CD14-positive monocyte (primary cell): ENCODE results near the gene RPL18. TPM values are rescaled to one million over a fixed set of nuclear protein-coding genes. Genes with fewer than 3 reads are reported as not detected.

Experiments used
- DNase-seq, 3 donors: peaks; one replicate each; pipeline ENCODE4 v3.0.0-alpha.2; 2011 to 2022
- H2AFZ ChIP-seq: 2 replicates; pipeline ENCODE4 v1.6.0; 2012; ENCODE audit warnings: mild to moderate bottlenecking, low read depth, low read length, inconsistent platforms; ENCODE audit not compliant: insufficient read depth, poor library complexity, severe bottlenecking
- H3K27ac ChIP-seq, 2 donors: 1 replicate in 1 of 2; 2 replicates in 1 of 2; pipeline ENCODE4 v1.5.1; 2012 to 2013; ENCODE audit warnings: low read length in 2 of 2, control low read depth in 1 of 2, inconsistent platforms in 1 of 2, low read depth in 1 of 2, mild to moderate bottlenecking in 1 of 2
- H3K27me3 ChIP-seq, 2 donors: one replicate each; pipeline versions ENCODE4 v1.6.0 to v1.6.1; 2011 to 2013; ENCODE audit warnings: low read length in 2 of 2; ENCODE audit not compliant: control insufficient read depth in 2 of 2, insufficient read depth in 2 of 2
- H3K36me3 ChIP-seq, 2 donors: replicated peaks in 1 of 2; 1 replicate in 1 of 2; 2 replicates in 1 of 2; pipeline versions ENCODE4 v1.5.1 to v1.6.1; 2012 to 2013; ENCODE audit warnings: low read length in 2 of 2, control low read depth in 1 of 2, inconsistent platforms in 1 of 2, mild to moderate bottlenecking in 1 of 2; ENCODE audit not compliant: insufficient read depth in 2 of 2, control insufficient read depth in 1 of 2
- H3K4me1 ChIP-seq, 2 donors: 1 replicate in 1 of 2; 2 replicates in 1 of 2; pipeline versions ENCODE4 v1.5.1 to v1.6.1; 2012 to 2013; ENCODE audit warnings: low read length in 2 of 2, control low read depth in 1 of 2, inconsistent platforms in 1 of 2, mild to moderate bottlenecking in 1 of 2, moderate library complexity in 1 of 2; ENCODE audit not compliant: insufficient read depth in 2 of 2, control insufficient read depth in 1 of 2
- H3K4me2 ChIP-seq: replicated peaks from 2 replicates; pipeline ENCODE3; 2012; ENCODE audit warnings: low read length, moderate library complexity, mild to moderate bottlenecking; ENCODE audit not compliant: poor library complexity, severe bottlenecking; ENCODE audit errors: extremely low read depth
- H3K4me3 ChIP-seq, 3 experiments: fragments of 200-600 bp in 1 of 3; sonication (generic) in 1 of 3; replicated peaks in 1 of 3; 1 replicate in 2 of 3; 2 replicates in 1 of 3; pipeline ENCODE4 v1.5.1; 2011 to 2013; ENCODE audit warnings: low read length in 3 of 3, mild to moderate bottlenecking in 3 of 3, control low read depth in 2 of 3, low read depth in 2 of 3, inconsistent platforms in 1 of 3, moderate library complexity in 1 of 3
- H3K79me2 ChIP-seq: 2 replicates; pipeline ENCODE4 v1.6.0; 2012; ENCODE audit warnings: mild to moderate bottlenecking, control low read depth, inconsistent platforms, low read length, moderate library complexity; ENCODE audit not compliant: insufficient read depth
- H3K9ac ChIP-seq: 2 replicates; pipeline ENCODE4 v1.6.0; 2017; ENCODE audit warnings: low read length, mild to moderate bottlenecking; ENCODE audit not compliant: insufficient read depth, poor library complexity, severe bottlenecking
- H3K9me3 ChIP-seq, 2 donors: replicated peaks in 1 of 2; 1 replicate in 1 of 2; 2 replicates in 1 of 2; pipeline versions ENCODE4 v1.5.1 to v1.6.1; 2012 to 2013; ENCODE audit warnings: low read length in 2 of 2, control low read depth in 1 of 2; ENCODE audit not compliant: control insufficient read depth in 1 of 2, insufficient read depth in 1 of 2
- H4K20me1 ChIP-seq: 2 replicates; pipeline ENCODE4 v1.6.0; 2012; ENCODE audit warnings: mild to moderate bottlenecking, low read length, control low read depth, moderate library complexity; ENCODE audit not compliant: insufficient read depth
- H3K27ac Mint-ChIP-seq, 7 donors: one replicate each; pipeline ENCODE4 v1.8.0; 2020; ENCODE audit warnings: mild to moderate bottlenecking in 7 of 7, mixed read lengths in 7 of 7, moderate library complexity in 6 of 7, inconsistent platforms in 2 of 7
- H3K27me3 Mint-ChIP-seq, 3 donors: one replicate each; pipeline ENCODE4 v1.8.0; 2021 to 2022; ENCODE audit warnings: low read depth in 3 of 3, mild to moderate bottlenecking in 3 of 3, mixed read lengths in 3 of 3, moderate library complexity in 3 of 3, inconsistent platforms in 1 of 3
- H3K36me3 Mint-ChIP-seq, 2 donors: one replicate each; pipeline ENCODE4 v1.8.0; 2020; ENCODE audit warnings: mixed read lengths in 2 of 2, inconsistent platforms in 1 of 2, mild to moderate bottlenecking in 1 of 2
- H3K4me1 Mint-ChIP-seq: one replicate; pipeline ENCODE4 v1.8.0; 2020; ENCODE audit warnings: mild to moderate bottlenecking, mixed read lengths
- H3K4me3 Mint-ChIP-seq, 2 donors: one replicate each; pipeline ENCODE4 v1.8.0; 2020; ENCODE audit warnings: mild to moderate bottlenecking in 2 of 2, mixed read lengths in 2 of 2, moderate library complexity in 1 of 2
- H3K9me3 Mint-ChIP-seq, 7 donors: one replicate each; pipeline ENCODE4 v1.8.0; 2020 to 2022; ENCODE audit warnings: mixed read lengths in 7 of 7, mild to moderate bottlenecking in 6 of 7, moderate library complexity in 6 of 7, inconsistent platforms in 2 of 7
- WGBS: methylation state at CpG from one replicate; pipeline ENCODE4 v1.1.5; 2013; ENCODE audit warnings: missing lambda C conversion rate; ENCODE audit not compliant: insufficient coverage; 5-methylcytosine and 5-hydroxymethylcytosine counted together
- intact Hi-C, 2 donors: fragments of 100-400 bp; cut with micrococcal nuclease; formaldehyde crosslinking; loops; one replicate each; pipeline versions ENCODE4 v1.15.0 to v1.15.1; 2023
- polyA plus RNA-seq, 3 donors: library from polyadenylated mRNA; depleted of rRNA in 1 of 3; unstranded in 2 of 3; stranded (reverse) in 1 of 3; fragments of 300-500 nt in 2 of 3; fragments of >200 nt in 1 of 3; fragmentation: Illumina TruSeq in 2 of 3; gene quantifications; 1 replicate in 2 of 3; 2 replicates in 1 of 3; pipeline ENCODE4 v1.2.3, GENCODE V29; 2012 to 2021
- TF ChIP-seq, protein P1 (sequence below): fragments of 200-600 bp; IDR thresholded peaks from one replicate; pipeline ENCODE4 v1.8.0; 2022; ENCODE audit warnings: antibody characterized with exemption, mild to moderate bottlenecking

The RPL18 gene
- polyA plus RNA-seq, 3 donors = 803 to 1,540 (median 892) TPM

DNA sequence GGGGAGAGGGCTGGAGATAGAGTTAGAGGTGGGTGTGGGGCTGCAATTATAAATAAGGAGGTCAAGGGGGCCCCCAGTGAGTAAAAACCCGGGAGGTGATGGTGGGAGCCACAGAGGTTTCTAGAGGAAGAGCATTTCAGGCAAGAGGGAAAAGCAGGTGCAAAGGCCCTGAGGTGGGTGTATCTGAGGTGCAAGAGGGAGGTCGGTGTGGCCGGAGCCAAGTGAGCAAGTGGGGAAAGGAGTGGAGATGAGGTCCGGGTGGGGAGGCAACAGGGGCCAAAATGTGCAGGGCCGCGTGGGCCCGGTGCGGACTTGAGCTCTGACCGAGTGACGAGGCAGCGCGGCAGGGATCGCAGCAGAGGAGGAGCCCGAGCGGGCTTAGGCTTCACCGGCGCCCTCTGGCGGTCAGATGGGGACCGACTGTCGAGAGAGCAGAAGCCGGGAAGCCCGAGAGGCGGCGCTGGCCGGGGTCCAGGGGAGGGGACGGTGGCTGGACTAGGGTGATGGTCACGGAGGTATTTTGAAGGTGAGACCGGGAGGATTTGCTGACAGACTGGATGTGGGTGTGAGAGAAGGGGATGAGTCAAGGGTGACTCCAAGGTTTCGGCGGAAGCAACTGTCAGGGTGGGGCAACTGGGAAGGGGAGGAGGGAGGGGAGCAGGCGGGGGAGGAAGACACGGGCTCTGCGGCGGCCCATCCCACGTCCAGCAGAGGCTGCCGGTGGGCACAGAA is 30.1 kb downstream of the RPL18 start:
- peaks cover 0 to 4% (median 3%) of the 10 kb centered on the region in 7 donors for H3K9me3 Mint-ChIP-seq

DNA sequence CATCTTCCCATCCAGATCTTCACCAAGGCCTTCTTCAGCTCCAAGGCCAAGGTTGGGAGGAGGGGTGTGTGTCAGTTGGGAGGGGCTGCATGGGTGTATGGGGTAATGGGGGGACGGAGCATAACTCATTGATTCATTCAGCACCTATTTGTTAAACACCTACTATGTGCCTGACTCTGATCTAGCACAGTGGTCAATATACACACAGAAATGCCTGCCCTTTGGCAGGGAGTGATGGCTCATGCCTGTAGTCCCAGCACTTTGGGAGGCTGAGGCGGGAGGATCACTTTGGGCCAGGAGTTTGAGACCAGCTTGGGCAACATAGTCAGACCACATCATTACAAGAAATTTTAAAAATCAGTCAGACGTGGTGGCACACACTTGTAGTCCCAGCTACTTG is 31.6 kb downstream of the RPL18 start:
- TF ChIP-seq, protein P1, sequence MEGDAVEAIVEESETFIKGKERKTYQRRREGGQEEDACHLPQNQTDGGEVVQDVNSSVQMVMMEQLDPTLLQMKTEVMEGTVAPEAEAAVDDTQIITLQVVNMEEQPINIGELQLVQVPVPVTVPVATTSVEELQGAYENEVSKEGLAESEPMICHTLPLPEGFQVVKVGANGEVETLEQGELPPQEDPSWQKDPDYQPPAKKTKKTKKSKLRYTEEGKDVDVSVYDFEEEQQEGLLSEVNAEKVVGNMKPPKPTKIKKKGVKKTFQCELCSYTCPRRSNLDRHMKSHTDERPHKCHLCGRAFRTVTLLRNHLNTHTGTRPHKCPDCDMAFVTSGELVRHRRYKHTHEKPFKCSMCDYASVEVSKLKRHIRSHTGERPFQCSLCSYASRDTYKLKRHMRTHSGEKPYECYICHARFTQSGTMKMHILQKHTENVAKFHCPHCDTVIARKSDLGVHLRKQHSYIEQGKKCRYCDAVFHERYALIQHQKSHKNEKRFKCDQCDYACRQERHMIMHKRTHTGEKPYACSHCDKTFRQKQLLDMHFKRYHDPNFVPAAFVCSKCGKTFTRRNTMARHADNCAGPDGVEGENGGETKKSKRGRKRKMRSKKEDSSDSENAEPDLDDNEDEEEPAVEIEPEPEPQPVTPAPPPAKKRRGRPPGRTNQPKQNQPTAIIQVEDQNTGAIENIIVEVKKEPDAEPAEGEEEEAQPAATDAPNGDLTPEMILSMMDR = no peak
- no CpG with 5 or more reads among the region's 3 CpGs for WGBS
- intact Hi-C loops = loop anchor here (5.0 to 10.0 kb wide), 2 partner anchors 80 to 263 kb away; partner anchors contain the start of gene EMP3 (in 1 of the 2)
- Mint-ChIP-seq H3K27ac (peak overlapping the region in 1 of 7 donors; percentile 7), H3K4me3 (no peak overlapping the region), H3K4me1 (peaks cover 27% of the 10 kb centered on the region), H3K36me3 (no peaks in the 10 kb centered on the region), H3K9me3 (peaks cover 0 to 4% (median 3%) of the 10 kb centered on the region in 7 donors), H3K27me3 (peaks cover 6 to 9% (median 7%) of the 10 kb centered on the region in 3 donors)
- Histone ChIP-seq H4K20me1 (no peaks in the 10 kb centered on the region), H3K27me3 (no peaks in the 10 kb centered on the region), H2AFZ (no peak overlapping the region), H3K4me2 (no peak overlapping the region), H3K79me2 (no peaks in the 10 kb centered on the region), H3K4me3 (no peak overlapping the region), H3K4me1 (peaks cover 27% of the 10 kb centered on the region in 2 donors), H3K9me3 (no peaks in the 10 kb centered on the region), H3K9ac (no peak overlapping the region), H3K27ac (no peak overlapping the region), H3K36me3 (no peaks in the 10 kb centered on the region)
- no peak for DNase-seq

More for the DNA sequence above, 30.1 kb downstream of the RPL18 start:
- Histone ChIP-seq H3K27ac (peak overlapping the region; percentile 56 to 64), H3K79me2 (no peaks in the 10 kb centered on the region), H3K4me3 (peak overlapping the region; percentile 17 to 72 (median 41)), H3K36me3 (no peaks in the 10 kb centered on the region), H3K9ac (peak overlapping the region; percentile 57), H3K4me1 (peaks cover 13 to 15% of the 10 kb centered on the region in 2 donors), H3K4me2 (peak overlapping the region; percentile 62), H4K20me1 (no peaks in the 10 kb centered on the region), H3K9me3 (no peaks in the 10 kb centered on the region), H3K27me3 (no peaks in the 10 kb centered on the region), H2AFZ (peak overlapping the region; percentile 67)
- peaks cover 6 to 9% (median 9%) of the 10 kb centered on the region in 3 donors for H3K27me3 Mint-ChIP-seq
- peak; percentile 83 to 90 (median 85) for DNase-seq
- WGBS = 3% methylated on average over 36 of the region's 36 CpGs
- H3K4me1 Mint-ChIP-seq = peaks cover 17% of the 10 kb centered on the region
- intact Hi-C loops = loop anchor here (5.0 to 10.0 kb wide), 2 partner anchors 82 to 264 kb away; partner anchors contain the start of gene EMP3 (in 1 of the 2)
- no peaks in the 10 kb centered on the region for H3K36me3 Mint-ChIP-seq
- TF ChIP-seq, protein P1 = peak; percentile 95
- peak overlapping the region; percentile 83 to 96 for H3K4me3 Mint-ChIP-seq
- H3K27ac Mint-ChIP-seq = peak overlapping the region; percentile 57 to 92 (median 85)
